Stomach (tissue), 9 donors: ENCODE measurements around the gene ETNK2. TPM values are rescaled to one million over a fixed set of nuclear protein-coding genes. Genes with fewer than 3 reads are reported as not detected.

Source experiments
- DNase-seq, 2 donors: peaks; one replicate each; pipeline versions ENCODE4 v3.0.0 to v3.0.0-alpha.2; 2013 to 2019
- H3K27ac ChIP-seq, 5 donors: fragments of 200-600 bp in 4 of 5; sonication (generic) in 4 of 5; one replicate each; pipeline ENCODE4 v1.5.1; 2013 to 2019; ENCODE audit warnings: mild to moderate bottlenecking in 1 of 5, moderate library complexity in 1 of 5
- H3K27me3 ChIP-seq, 3 donors: fragments of 200-600 bp; sonication (generic); one replicate each; pipeline ENCODE4 v1.5.1; 2017 to 2019; ENCODE audit warnings: mixed run types in 1 of 3
- H3K36me3 ChIP-seq, 4 donors: fragments of 200-600 bp; sonication (generic); 1 replicate in 3 of 4; 2 replicates in 1 of 4; pipeline ENCODE4 v1.5.1; 2016 to 2019
- H3K4me1 ChIP-seq, 4 donors: fragments of 200-600 bp; sonication (generic); one replicate each; pipeline ENCODE4 v1.5.1; 2016 to 2019
- H3K4me3 ChIP-seq, 4 donors: fragments of 200-600 bp; sonication (generic) in 3 of 4; one replicate each; pipeline ENCODE4 v1.5.1; 2016 to 2019; ENCODE audit warnings: mild to moderate bottlenecking in 1 of 4
- H3K9me3 ChIP-seq, 4 donors: fragments of 200-600 bp; sonication (generic); one replicate each; pipeline ENCODE4 v1.5.1; 2016 to 2019
- EP300 ChIP-seq: sonication (generic); formaldehyde crosslinking; IDR thresholded peaks from one replicate; pipeline ENCODE4 v1.6.1; 2017; ENCODE audit warnings: antibody characterized with exemption
- POLR2A ChIP-seq, 4 donors: fragments of 450-650 bp; IDR thresholded peaks; one replicate each; pipeline ENCODE4 v1.6.1; 2016; ENCODE audit warnings: antibody characterized with exemption in 4 of 4, control low read depth in 2 of 4, mild to moderate bottlenecking in 1 of 4, moderate library complexity in 1 of 4
- POLR2AphosphoS5 ChIP-seq, 3 donors: sonication (generic); formaldehyde crosslinking; IDR thresholded peaks; one replicate each; pipeline ENCODE4 v1.6.1; 2016; ENCODE audit warnings: antibody characterized with exemption in 3 of 3
- WGBS, 5 donors: extraction: QIAGEN DNeasy Blood & Tissue Kit in 3 of 5; methylation state at CpG; one replicate each; pipeline versions ENCODE4 v1.1.5 to v1.1.7; 2013 to 2018; 5-methylcytosine and 5-hydroxymethylcytosine counted together
- intact Hi-C: fragments of 100-400 bp; cut with DNase I; formaldehyde crosslinking; loops from one replicate; pipeline ENCODE4 v1.15.1; 2023; ENCODE audit warnings: low total_unique reads
- polyA plus RNA-seq, 3 donors: library from polyadenylated mRNA; stranded (reverse); fragments of 200-250 nt; gene quantifications; one replicate each; pipeline ENCODE4 v1.2.3, GENCODE V29; 2013
- total RNA-seq, 5 donors: library from RNA; depleted of rRNA; stranded (reverse); fragments of >200 nt; gene quantifications; one replicate each; pipeline versions ENCODE4 v1.1.0 to v1.2.3, GENCODE V29; 2014 to 2016
- TF ChIP-seq, protein P1 (sequence below), 7 experiments: fragments of 450-650 bp in 4 of 7; fragments of 200-600 bp in 3 of 7; sonication (generic) in 3 of 7; IDR thresholded peaks; one replicate each; pipeline ENCODE4 v1.5.1; 2016 to 2019; ENCODE audit warnings: antibody characterized with exemption in 7 of 7, control low read depth in 2 of 7, mild to moderate bottlenecking in 1 of 7
- donor health status: healthy with polysubstance abuse.
- donor health status: Bipolar disorder and iron deficiency.
- donor health status: healthy.

The ETNK2 gene
- total and polyA plus RNA-seq, 8 donors, result 0.45 to 12.2 (median 7.1) TPM

DNA sequence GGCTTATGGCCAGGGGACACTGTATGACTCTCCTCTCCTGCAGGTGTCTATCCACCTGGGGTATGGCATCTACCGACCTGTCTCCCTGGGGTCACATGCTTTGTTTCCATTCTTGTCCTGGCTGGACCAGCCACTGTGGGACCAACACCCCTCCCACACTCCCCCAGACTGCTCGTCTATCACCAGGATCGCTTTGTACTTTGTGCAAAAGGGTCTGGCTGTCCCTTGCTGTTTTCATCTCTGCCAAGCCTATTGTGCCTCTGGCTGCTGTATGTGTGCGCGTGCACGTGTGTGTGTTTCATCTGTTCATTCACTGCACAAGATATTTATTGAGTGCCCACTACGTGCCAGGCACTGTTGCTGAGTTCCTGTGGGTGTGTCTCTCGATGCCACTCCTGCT, 25.5 kb downstream of the ETNK2 start:
- WGBS, 5 donors, result 57 to 70% (median 63%) methylated on average over 8 of the region's 8 CpGs
- no peaks in the 10 kb centered on the region for H3K9me3 ChIP-seq
- TF ChIP-seq POLR2AphosphoS5 (IDR thresholded peaks at IDR 0.05), result no peak
- TF ChIP-seq POLR2A (IDR thresholded peaks at IDR 0.05), result no peak
- TF ChIP-seq EP300, result no peak
- TF ChIP-seq, protein P1, sequence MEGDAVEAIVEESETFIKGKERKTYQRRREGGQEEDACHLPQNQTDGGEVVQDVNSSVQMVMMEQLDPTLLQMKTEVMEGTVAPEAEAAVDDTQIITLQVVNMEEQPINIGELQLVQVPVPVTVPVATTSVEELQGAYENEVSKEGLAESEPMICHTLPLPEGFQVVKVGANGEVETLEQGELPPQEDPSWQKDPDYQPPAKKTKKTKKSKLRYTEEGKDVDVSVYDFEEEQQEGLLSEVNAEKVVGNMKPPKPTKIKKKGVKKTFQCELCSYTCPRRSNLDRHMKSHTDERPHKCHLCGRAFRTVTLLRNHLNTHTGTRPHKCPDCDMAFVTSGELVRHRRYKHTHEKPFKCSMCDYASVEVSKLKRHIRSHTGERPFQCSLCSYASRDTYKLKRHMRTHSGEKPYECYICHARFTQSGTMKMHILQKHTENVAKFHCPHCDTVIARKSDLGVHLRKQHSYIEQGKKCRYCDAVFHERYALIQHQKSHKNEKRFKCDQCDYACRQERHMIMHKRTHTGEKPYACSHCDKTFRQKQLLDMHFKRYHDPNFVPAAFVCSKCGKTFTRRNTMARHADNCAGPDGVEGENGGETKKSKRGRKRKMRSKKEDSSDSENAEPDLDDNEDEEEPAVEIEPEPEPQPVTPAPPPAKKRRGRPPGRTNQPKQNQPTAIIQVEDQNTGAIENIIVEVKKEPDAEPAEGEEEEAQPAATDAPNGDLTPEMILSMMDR (IDR thresholded peaks at IDR 0.05), result no peak
- H3K4me3 ChIP-seq, result no peak overlapping the region
- peaks cover 13 to 52% (median 51%) of the 10 kb centered on the region in 4 donors for H3K36me3 ChIP-seq
- intact Hi-C loops, result loop anchor here (5.0 kb wide), 3 partner anchors 49 to 264 kb away; partner anchors contain the start of gene SNRPE
- peak overlapping the region in 1 of 5 donors; percentile 67 for H3K27ac ChIP-seq
- no peaks in the 10 kb centered on the region for H3K27me3 ChIP-seq
- no peak for DNase-seq
- peaks cover 21 to 54% (median 38%) of the 10 kb centered on the region in 4 donors for H3K4me1 ChIP-seq

DNA sequence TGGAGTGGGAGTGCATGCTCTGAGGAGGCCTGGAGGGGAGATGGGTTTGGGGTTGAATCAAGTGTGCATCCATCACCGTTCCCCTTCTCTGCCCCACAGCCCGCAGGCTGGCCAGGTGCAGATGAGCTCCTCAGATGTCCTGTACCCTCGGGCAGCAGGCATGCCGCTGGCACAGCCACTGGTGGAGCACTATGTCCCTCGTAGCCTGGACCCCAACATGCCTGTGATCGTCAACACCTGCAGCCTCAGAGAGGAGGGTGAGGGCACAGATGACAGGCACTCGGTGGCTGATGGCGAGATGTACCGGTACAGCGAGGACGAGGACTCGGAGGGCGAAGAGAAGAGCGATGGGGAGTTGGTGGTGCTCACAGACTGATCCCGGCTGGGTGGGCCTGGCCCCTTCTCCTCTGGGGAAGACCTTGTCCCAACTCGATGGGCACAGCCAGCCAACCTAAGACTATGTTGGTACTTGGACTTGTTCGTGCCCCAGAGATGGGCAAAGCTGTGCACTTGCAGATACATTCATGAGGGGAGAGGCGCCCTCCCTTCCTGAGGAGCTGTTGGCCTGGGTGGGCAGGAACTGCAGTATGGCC, 26.0 kb downstream of the ETNK2 start:
- Histone ChIP-seq H3K9me3 (no peaks in the 10 kb centered on the region), H3K4me1 (peaks cover 21 to 48% (median 33%) of the 10 kb centered on the region in 4 donors), H3K27me3 (no peaks in the 10 kb centered on the region), H3K27ac (no peak overlapping the region), H3K4me3 (no peak overlapping the region), H3K36me3 (peaks cover 13 to 57% (median 57%) of the 10 kb centered on the region in 4 donors)
- TF ChIP-seq POLR2A (IDR thresholded peaks at IDR 0.05), result no peak
- TF ChIP-seq EP300, result no peak
- TF ChIP-seq, protein P1 (IDR thresholded peaks at IDR 0.05), result no peak
- no peak for TF ChIP-seq POLR2AphosphoS5 (IDR thresholded peaks at IDR 0.05)
- intact Hi-C loops, result loop anchor here (5.0 kb wide), 3 partner anchors 49 to 264 kb away; partner anchors contain the start of gene SNRPE
- 88 to 93% (median 91%) methylated on average over 18 of the region's 18 CpGs for WGBS, 5 donors
- no peak for DNase-seq

DNA sequence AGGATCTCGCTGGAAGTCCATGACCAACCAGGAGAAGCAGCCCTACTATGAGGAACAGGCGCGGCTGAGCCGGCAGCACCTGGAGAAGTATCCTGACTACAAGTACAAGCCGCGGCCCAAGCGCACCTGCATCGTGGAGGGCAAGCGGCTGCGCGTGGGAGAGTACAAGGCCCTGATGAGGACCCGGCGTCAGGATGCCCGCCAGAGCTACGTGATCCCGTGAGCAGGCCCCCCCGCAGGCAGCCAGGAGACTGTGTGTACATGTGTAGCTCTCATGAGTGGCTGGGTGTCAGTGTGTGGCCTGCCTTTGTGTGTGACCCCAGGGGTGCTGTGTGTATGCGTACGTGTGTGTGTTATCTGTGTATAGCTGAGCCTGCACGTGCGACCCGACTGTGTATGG, 27.2 kb downstream of the ETNK2 start:
- intact Hi-C loops, result loop anchor here (5.0 kb wide), 3 partner anchors 47 to 262 kb away; partner anchors contain the start of gene SNRPE

DNA sequence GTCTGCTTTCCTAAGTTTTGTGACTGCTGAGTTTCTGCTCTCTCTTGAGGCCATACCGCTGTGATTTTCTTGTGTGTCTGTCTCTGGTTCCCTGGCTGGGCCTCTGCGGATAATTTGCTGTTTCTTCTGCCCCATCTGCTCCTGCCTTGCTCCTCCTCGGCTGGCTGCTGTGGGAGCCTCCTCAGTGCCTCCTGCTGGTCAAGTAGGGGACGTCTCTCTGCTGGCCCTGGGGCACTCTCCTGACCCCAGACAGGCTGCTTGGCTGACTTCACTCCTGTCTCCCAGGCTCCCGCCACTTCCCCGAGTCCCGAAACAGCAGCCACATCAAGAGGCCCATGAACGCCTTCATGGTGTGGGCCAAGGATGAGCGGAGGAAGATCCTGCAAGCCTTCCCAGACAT, 28.5 kb downstream of the ETNK2 start:
- Histone ChIP-seq H3K27me3 (no peaks in the 10 kb centered on the region), H3K9me3 (no peaks in the 10 kb centered on the region), H3K4me1 (peaks cover 0 to 23% (median 15%) of the 10 kb centered on the region in 4 donors), H3K4me3 (no peak overlapping the region), H3K36me3 (peaks cover 16 to 82% (median 82%) of the 10 kb centered on the region in 4 donors), H3K27ac (no peak overlapping the region)
- intact Hi-C loops, result no loop called here
- 71 to 76% (median 74%) methylated on average over 4 to 9 of the region's 9 CpGs for WGBS, 5 donors
- no peak for DNase-seq
- TF ChIP-seq EP300 (no peak), POLR2A (IDR thresholded peaks at IDR 0.05) (no peak), POLR2AphosphoS5 (IDR thresholded peaks at IDR 0.05) (no peak)
- TF ChIP-seq, protein P1 (IDR thresholded peaks at IDR 0.05), result peak in 1 of 7 experiments; percentile 31

More for the DNA sequence above, 27.2 kb downstream of the ETNK2 start:
- peaks cover 16 to 69% (median 69%) of the 10 kb centered on the region in 4 donors for H3K36me3 ChIP-seq
- no peak overlapping the region for H3K4me3 ChIP-seq
- H3K9me3 ChIP-seq, result no peaks in the 10 kb centered on the region
- no peaks in the 10 kb centered on the region for H3K27me3 ChIP-seq
- 89 to 94% (median 92%) methylated on average over 22 of the region's 22 CpGs for WGBS, 5 donors
- TF ChIP-seq, protein P1 (IDR thresholded peaks at IDR 0.05), result no peak
- no peak for TF ChIP-seq POLR2AphosphoS5 (IDR thresholded peaks at IDR 0.05)
- TF ChIP-seq EP300, result no peak
- TF ChIP-seq POLR2A (IDR thresholded peaks at IDR 0.05), result no peak
- DNase-seq, result no peak
- H3K4me1 ChIP-seq, result peaks cover 12 to 36% (median 26%) of the 10 kb centered on the region in 4 donors
- H3K27ac ChIP-seq, result no peak overlapping the region
